SU-DHL-6 (cell line): Measurements from ENCODE around the gene CCDC90B.

Experiments
- CTCF ChIP-seq: fragments of 200-600 bp; sonication (generic); IDR thresholded peaks from one replicate; pipeline ENCODE4 v1.5.1; 2017; ENCODE audit warnings: antibody characterized with exemption, mild to moderate bottlenecking, low read length, moderate library complexity; ENCODE audit not compliant: insufficient read depth, poor library complexity, severe bottlenecking
- EZH2phosphoT487 ChIP-seq: fragments of 200-600 bp; sonication (generic), shearing (Covaris generic); conservative IDR thresholded peaks from 2 replicates; pipeline ENCODE4 v1.6.1; 2018; ENCODE audit warnings: mild to moderate bottlenecking, antibody characterized with exemption, low read length, moderate library complexity, mixed read lengths

DNA sequence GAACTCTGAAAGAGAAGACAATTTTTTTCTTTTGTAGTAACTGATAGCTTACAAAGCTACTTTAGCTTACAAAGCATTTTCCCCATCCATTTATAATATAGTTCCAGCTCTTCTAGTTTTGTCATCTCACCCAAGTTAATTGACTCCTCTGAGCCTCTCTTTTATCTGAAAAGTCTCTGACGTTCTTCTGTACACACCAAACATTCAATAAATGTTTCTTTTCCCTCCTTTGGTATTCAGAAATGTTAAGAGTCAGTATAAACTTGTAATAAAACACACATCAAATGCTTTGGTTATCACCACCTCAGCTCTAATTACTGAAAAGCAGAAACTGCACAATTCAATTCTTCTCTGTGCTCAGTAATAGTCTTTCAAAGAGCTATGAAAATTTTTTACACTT lies 5.9 kb downstream of the CCDC90B start:
- TF ChIP-seq CTCF (no peak), EZH2phosphoT487 (no peak)
